Liver (tissue), 9 donors: Measurements from ENCODE around the gene IGF2. TPM values are rescaled to one million over a fixed set of nuclear protein-coding genes. Genes with fewer than 3 reads are reported as not detected.
"Not testable (repeated sequence)": the region's sequence is repeated elsewhere in the genome, so short reads cannot be mapped to it uniquely, and the experiment has no call there.

Source experiments
- DNase-seq: peaks from one replicate; pipeline ENCODE4 v3.0.0-alpha.2; 2017; ENCODE audit warnings: low spot score
- H3K27ac ChIP-seq, 2 donors: one replicate each; pipeline ENCODE4 v1.7.0; 2013; ENCODE audit warnings: inconsistent platforms in 2 of 2, low read length in 2 of 2, control low read depth in 1 of 2, low read depth in 1 of 2, mild to moderate bottlenecking in 1 of 2
- H3K27me3 ChIP-seq, 4 donors: one replicate each; pipeline versions ENCODE4 v1.6.1 to v1.7.0; 2013; ENCODE audit warnings: low read length in 3 of 4, inconsistent platforms in 1 of 4, mild to moderate bottlenecking in 1 of 4, moderate library complexity in 1 of 4; ENCODE audit not compliant: control insufficient read depth in 4 of 4, insufficient read depth in 4 of 4
- H3K36me3 ChIP-seq, 4 donors: one replicate each; pipeline versions ENCODE4 v1.6.1 to v1.7.0; 2013; ENCODE audit warnings: low read length in 3 of 4, mild to moderate bottlenecking in 3 of 4, low read depth in 1 of 4, moderate library complexity in 1 of 4; ENCODE audit not compliant: control insufficient read depth in 4 of 4, insufficient read depth in 3 of 4
- H3K4me1 ChIP-seq, 4 donors: one replicate each; pipeline versions ENCODE4 v1.6.1 to v1.7.0; 2013; ENCODE audit warnings: low read length in 3 of 4, mild to moderate bottlenecking in 3 of 4, moderate library complexity in 1 of 4; ENCODE audit not compliant: control insufficient read depth in 4 of 4, insufficient read depth in 4 of 4
- H3K4me3 ChIP-seq, 3 donors: one replicate each; pipeline versions ENCODE4 v1.6.1 to v1.7.0; 2013; ENCODE audit warnings: low read length in 3 of 3, control low read depth in 1 of 3, low read depth in 1 of 3, mild to moderate bottlenecking in 1 of 3
- H3K9ac ChIP-seq, 2 donors: one replicate each; pipeline ENCODE4 v1.7.0; 2013; ENCODE audit warnings: low read length in 2 of 2, mild to moderate bottlenecking in 2 of 2, moderate library complexity in 2 of 2, control low read depth in 1 of 2, low read depth in 1 of 2
- H3K9me3 ChIP-seq, 4 donors: one replicate each; pipeline versions ENCODE4 v1.6.1 to v1.7.0; 2013; ENCODE audit warnings: low read length in 3 of 4; ENCODE audit not compliant: control insufficient read depth in 4 of 4
- ATF3 ChIP-seq: IDR thresholded peaks from 2 replicates; pipeline ENCODE4 v1.6.1; 2016; ENCODE audit warnings: antibody characterized with exemption
- EGR1 ChIP-seq, 2 donors: IDR thresholded peaks; 2 replicates each; pipeline ENCODE4 v1.6.1; 2016 to 2018; ENCODE audit warnings: antibody characterized with exemption in 2 of 2, low read depth in 2 of 2
- FOXA1 ChIP-seq: IDR thresholded peaks from 2 replicates; pipeline ENCODE4 v1.6.1; 2016; ENCODE audit warnings: antibody characterized with exemption
- FOXA2 ChIP-seq: IDR thresholded peaks from 2 replicates; pipeline ENCODE4 v1.6.1; 2016; ENCODE audit warnings: antibody characterized with exemption
- GABPA ChIP-seq, 2 donors: IDR thresholded peaks in 1 of 2; conservative IDR thresholded peaks in 1 of 2; 2 replicates each; pipeline ENCODE4 v1.6.1; 2016; ENCODE audit warnings: antibody characterized with exemption in 2 of 2, mild to moderate bottlenecking in 1 of 2, moderate library complexity in 1 of 2
- JUND ChIP-seq, 2 donors: IDR thresholded peaks; 2 replicates each; pipeline ENCODE4 v1.6.1; 2016; ENCODE audit warnings: antibody characterized with exemption in 2 of 2
- MAX ChIP-seq: IDR thresholded peaks from 2 replicates; pipeline ENCODE4 v1.6.1; 2016; ENCODE audit warnings: antibody characterized with exemption
- RXRA ChIP-seq, 2 donors: IDR thresholded peaks; 2 replicates each; pipeline ENCODE4 v1.6.1; 2017 to 2018; ENCODE audit warnings: antibody characterized with exemption in 2 of 2, mild to moderate bottlenecking in 1 of 2
- TAF1 ChIP-seq: conservative IDR thresholded peaks from 2 replicates; pipeline ENCODE4 v1.6.1; 2016; ENCODE audit warnings: antibody characterized with exemption, mild to moderate bottlenecking
- YY1 ChIP-seq: IDR thresholded peaks from 2 replicates; pipeline ENCODE4 v1.6.1; 2016; ENCODE audit warnings: antibody characterized with exemption, mild to moderate bottlenecking
- whole genome bisulfite sequencing: extraction: QIAGEN DNeasy Blood & Tissue Kit; methylation state at CpG from one replicate; pipeline ENCODE4 v1.1.7; 2013; 5-methylcytosine and 5-hydroxymethylcytosine counted together
- polyA plus RNA-seq, 2 donors: library from polyadenylated mRNA; stranded (reverse) in 1 of 2; unstranded in 1 of 2; fragments of 200-250 nt in 1 of 2; fragments of >200 nt in 1 of 2; fragmentation: Nextera tagmentation in 1 of 2; extraction: Ambion mirVana in 1 of 2; gene quantifications; one replicate each; pipeline versions ENCODE4 v1.2.1 to v1.2.3, GENCODE V29; 2013 to 2015
- total RNA-seq, 2 donors: library from RNA; depleted of rRNA; stranded (reverse); fragments of >200 nt; gene quantifications; one replicate each; pipeline ENCODE4 v1.2.3, GENCODE V29; 2014
- TF ChIP-seq, protein P1 (sequence below): IDR thresholded peaks from 2 replicates; pipeline ENCODE4 v1.6.1; 2016; ENCODE audit warnings: antibody characterized with exemption
- TF ChIP-seq, protein P2 (sequence below): fragments of 150-350 bp; IDR thresholded peaks from 2 replicates; pipeline ENCODE4 v1.5.1; 2017; ENCODE audit warnings: improper control_type of control experiment, low read depth, low read length; ENCODE audit not compliant: missing input control
- TF ChIP-seq, protein P3 (sequence below): IDR thresholded peaks from 2 replicates; pipeline ENCODE4 v1.6.1; 2016; ENCODE audit warnings: antibody characterized with exemption, mild to moderate bottlenecking
- donor health status: healthy.
- donor health status: healthy.
- donor health status: healthy.
- donor health status: healthy.
- donor health status: healthy.

Gene IGF2
- total and polyA plus RNA-seq, 4 donors, result 70.5 to 1,440 (median 192) TPM

GRCh38 chr11:2126520-2127085 lies 12.6 kb downstream of the IGF2 start:
- H3K27me3 ChIP-seq, result no peaks in the 10 kb centered on the region
- no peak overlapping the region for H3K9ac ChIP-seq
- 91% methylated on average over 2 of the region's 2 CpGs for WGBS
- H3K36me3 ChIP-seq, result peaks cover 0 to 13% (median 6%) of the 10 kb centered on the region in 4 donors
- H3K4me3 ChIP-seq, result no peak overlapping the region
- DNase-seq, result no peak
- no peak for TF ChIP-seq YY1
- TF ChIP-seq, protein P1, sequence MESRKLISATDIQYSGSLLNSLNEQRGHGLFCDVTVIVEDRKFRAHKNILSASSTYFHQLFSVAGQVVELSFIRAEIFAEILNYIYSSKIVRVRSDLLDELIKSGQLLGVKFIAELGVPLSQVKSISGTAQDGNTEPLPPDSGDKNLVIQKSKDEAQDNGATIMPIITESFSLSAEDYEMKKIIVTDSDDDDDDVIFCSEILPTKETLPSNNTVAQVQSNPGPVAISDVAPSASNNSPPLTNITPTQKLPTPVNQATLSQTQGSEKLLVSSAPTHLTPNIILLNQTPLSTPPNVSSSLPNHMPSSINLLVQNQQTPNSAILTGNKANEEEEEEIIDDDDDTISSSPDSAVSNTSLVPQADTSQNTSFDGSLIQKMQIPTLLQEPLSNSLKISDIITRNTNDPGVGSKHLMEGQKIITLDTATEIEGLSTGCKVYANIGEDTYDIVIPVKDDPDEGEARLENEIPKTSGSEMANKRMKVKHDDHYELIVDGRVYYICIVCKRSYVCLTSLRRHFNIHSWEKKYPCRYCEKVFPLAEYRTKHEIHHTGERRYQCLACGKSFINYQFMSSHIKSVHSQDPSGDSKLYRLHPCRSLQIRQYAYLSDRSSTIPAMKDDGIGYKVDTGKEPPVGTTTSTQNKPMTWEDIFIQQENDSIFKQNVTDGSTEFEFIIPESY, result no peak
- TF ChIP-seq FOXA1, result no peak
- TF ChIP-seq RXRA (IDR thresholded peaks at IDR 0.05), result no peak
- TF ChIP-seq ATF3, result no peak
- TF ChIP-seq GABPA (IDR thresholded peaks at IDR 0.05 in 1 of 2, conservative IDR thresholded peaks at IDR 0.05 in 1 of 2), result no peak
- TF ChIP-seq EGR1 (IDR thresholded peaks at IDR 0.05; ENCODE audit: low read depth in 2 of 2), result no peak
- no peak for TF ChIP-seq MAX
- TF ChIP-seq, protein P2, sequence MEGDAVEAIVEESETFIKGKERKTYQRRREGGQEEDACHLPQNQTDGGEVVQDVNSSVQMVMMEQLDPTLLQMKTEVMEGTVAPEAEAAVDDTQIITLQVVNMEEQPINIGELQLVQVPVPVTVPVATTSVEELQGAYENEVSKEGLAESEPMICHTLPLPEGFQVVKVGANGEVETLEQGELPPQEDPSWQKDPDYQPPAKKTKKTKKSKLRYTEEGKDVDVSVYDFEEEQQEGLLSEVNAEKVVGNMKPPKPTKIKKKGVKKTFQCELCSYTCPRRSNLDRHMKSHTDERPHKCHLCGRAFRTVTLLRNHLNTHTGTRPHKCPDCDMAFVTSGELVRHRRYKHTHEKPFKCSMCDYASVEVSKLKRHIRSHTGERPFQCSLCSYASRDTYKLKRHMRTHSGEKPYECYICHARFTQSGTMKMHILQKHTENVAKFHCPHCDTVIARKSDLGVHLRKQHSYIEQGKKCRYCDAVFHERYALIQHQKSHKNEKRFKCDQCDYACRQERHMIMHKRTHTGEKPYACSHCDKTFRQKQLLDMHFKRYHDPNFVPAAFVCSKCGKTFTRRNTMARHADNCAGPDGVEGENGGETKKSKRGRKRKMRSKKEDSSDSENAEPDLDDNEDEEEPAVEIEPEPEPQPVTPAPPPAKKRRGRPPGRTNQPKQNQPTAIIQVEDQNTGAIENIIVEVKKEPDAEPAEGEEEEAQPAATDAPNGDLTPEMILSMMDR, result no peak
- TF ChIP-seq JUND (IDR thresholded peaks at IDR 0.05), result no peak
- TF ChIP-seq, protein P3, sequence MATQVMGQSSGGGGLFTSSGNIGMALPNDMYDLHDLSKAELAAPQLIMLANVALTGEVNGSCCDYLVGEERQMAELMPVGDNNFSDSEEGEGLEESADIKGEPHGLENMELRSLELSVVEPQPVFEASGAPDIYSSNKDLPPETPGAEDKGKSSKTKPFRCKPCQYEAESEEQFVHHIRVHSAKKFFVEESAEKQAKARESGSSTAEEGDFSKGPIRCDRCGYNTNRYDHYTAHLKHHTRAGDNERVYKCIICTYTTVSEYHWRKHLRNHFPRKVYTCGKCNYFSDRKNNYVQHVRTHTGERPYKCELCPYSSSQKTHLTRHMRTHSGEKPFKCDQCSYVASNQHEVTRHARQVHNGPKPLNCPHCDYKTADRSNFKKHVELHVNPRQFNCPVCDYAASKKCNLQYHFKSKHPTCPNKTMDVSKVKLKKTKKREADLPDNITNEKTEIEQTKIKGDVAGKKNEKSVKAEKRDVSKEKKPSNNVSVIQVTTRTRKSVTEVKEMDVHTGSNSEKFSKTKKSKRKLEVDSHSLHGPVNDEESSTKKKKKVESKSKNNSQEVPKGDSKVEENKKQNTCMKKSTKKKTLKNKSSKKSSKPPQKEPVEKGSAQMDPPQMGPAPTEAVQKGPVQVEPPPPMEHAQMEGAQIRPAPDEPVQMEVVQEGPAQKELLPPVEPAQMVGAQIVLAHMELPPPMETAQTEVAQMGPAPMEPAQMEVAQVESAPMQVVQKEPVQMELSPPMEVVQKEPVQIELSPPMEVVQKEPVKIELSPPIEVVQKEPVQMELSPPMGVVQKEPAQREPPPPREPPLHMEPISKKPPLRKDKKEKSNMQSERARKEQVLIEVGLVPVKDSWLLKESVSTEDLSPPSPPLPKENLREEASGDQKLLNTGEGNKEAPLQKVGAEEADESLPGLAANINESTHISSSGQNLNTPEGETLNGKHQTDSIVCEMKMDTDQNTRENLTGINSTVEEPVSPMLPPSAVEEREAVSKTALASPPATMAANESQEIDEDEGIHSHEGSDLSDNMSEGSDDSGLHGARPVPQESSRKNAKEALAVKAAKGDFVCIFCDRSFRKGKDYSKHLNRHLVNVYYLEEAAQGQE, result no peak
- TF ChIP-seq FOXA2, result no peak
- no peak for TF ChIP-seq TAF1
- H3K9me3 ChIP-seq, result no peaks in the 10 kb centered on the region
- no peak overlapping the region for H3K27ac ChIP-seq
- H3K4me1 ChIP-seq, result peaks cover 4 to 14% (median 12%) of the 10 kb centered on the region in 4 donors

DNA sequence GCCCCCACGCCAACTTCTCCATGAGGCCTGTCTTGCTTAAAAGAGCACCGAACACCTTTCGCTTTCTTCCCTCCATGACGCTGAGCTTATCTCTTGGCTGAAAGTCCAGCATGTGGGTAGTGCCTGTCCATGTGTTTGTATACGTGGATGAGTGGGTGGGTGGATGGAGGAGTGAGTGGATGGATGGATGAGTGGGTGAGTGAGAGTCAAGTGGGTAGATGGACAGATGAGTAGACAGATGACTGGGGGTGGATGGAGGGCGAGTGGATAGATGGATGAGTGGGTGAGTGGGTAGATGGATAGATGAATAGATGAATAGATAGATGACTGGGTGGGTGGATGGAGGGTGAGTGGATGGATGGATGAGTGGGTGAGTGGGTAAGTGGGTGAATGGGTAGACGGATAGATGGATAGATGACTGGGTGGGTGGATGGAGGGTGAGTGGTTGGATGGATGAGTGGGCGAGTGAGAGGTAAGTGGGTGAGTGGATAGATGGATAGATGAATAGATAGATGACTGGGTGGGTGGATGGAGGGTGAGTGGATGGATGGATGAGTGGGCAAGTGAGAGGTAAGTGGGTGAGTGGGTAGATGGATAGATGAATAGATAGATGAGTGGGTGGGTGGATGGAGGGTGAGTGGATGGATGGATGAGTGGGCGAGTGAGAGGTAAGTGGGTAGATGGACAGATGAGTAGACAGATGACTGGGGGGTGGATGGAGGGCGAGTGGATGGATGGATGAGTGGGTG lies 14.3 kb downstream of the IGF2 start:
- H3K9ac ChIP-seq, H3K36me3 ChIP-seq, H3K4me3 ChIP-seq, H3K27ac ChIP-seq, H3K27me3 ChIP-seq, H3K9me3 ChIP-seq, DNase-seq: not testable (repeated sequence)
- WGBS, result 93% methylated on average over 9 of the region's 10 CpGs
- H3K4me1 ChIP-seq, result peaks cover 4 to 14% (median 12%) of the 10 kb centered on the region in 4 donors
